T47D (cell line): Measurements from ENCODE around the gene NPIPB6.
A peak's percentile ranks its signal among the peaks of the same experiment; 100 is the strongest.
"Not testable (repeated sequence)": the region's sequence is repeated elsewhere in the genome, so short reads cannot be mapped to it uniquely, and the experiment has no call there.

Source experiments
- DNase-seq, 2 experiments: peaks; one replicate each; pipeline versions ENCODE4 v3.0.0 to v3.0.0-alpha.2; 2011 to 2012; ENCODE audit warnings: low read depth in 1 of 2, low spot score in 1 of 2
- JUND ChIP-seq: IDR thresholded peaks from 2 replicates; pipeline ENCODE4 v1.6.1; 2012; ENCODE audit warnings: low read depth
- in situ Hi-C: cut with HindIII; loops from 2 replicates; pipeline ENCODE4 v1.10.0; 2016; ENCODE audit warnings: low sequenced_read_pairs, low pct_unique_long_range_greater_than_20kb

The NPIPB6 gene

DNA sequence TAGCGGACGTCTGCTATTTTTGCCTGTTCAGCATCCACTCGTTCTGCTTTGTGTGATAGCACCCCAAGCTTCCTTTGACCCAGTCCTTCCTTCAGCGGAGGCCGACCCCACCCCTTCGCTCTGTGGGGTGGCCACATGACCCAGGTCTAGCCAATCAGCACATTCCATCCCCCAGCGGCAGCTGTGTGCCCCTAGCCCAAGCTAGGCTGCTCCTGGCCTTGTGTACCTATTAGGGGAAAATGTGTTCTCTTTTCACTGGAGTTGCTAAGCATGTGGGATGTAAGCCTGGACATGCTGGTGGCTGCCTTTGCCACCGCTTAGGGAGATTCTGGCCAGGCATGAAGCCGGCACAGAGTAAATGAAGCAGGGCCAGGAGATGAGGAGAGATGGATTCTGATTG is 33.1 kb downstream of the NPIPB6 start:
- DNase-seq, in situ Hi-C loops: not testable (repeated sequence)

DNA sequence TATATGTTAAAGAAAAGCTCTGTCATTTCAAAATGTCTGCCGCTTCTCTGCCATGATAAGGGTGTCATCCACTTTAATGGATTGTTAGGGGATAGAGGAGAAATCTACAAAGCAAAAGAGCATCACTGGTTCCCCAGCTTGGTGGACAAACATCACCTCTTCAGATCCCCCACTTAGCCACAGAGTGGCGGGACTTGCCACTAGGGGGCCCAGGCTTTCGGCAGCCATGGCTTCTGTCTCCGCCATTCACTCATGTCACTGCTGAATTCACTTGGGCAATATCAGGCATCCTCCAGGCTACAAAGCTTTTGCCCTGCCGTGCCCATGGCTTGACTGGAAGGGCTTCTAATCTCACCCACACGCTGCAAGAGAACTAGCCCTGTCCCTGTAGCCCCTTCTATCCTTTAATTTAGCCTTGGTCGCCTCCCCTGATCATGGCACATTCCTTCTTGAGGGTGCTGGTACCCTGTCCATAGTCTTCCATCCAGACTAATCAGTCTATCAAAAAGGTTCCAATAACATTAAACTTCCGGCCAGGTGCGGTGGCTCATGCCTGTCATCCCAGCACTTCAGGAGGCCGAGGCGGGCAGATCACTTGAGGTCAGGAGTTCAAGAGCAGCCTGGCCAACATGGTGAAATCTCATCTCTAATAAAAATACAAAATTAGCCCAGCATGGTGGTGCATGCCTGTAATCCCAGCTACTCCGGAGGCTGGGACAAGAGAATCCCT is 36.3 kb downstream of the NPIPB6 start:
- DNase-seq = peak in 1 of 2 experiments; percentile 51
- no peak for TF ChIP-seq JUND
- in situ Hi-C loops = no loop called here

DNA sequence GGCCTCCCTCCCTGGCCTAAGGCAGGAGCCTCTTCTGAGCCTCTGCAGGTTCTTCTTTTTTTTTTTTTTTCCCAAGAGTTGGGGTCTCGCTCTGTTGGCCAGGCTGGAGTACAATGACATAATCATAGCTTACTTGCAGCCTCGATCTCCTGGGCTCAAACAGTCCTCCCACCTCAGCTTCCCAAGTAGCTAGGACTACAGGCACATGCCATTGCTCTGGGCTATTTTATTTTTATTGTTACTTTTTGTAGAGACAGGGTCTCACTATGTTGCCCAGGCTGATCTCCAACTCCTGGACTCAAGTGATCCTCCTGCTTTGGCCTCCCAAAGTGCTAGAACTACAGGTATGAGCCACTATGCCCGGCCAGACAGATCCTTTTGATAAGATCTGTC is 38.4 kb downstream of the NPIPB6 start:
- in situ Hi-C loops = no loop called here
- TF ChIP-seq JUND = no peak
- no peak for DNase-seq

DNA sequence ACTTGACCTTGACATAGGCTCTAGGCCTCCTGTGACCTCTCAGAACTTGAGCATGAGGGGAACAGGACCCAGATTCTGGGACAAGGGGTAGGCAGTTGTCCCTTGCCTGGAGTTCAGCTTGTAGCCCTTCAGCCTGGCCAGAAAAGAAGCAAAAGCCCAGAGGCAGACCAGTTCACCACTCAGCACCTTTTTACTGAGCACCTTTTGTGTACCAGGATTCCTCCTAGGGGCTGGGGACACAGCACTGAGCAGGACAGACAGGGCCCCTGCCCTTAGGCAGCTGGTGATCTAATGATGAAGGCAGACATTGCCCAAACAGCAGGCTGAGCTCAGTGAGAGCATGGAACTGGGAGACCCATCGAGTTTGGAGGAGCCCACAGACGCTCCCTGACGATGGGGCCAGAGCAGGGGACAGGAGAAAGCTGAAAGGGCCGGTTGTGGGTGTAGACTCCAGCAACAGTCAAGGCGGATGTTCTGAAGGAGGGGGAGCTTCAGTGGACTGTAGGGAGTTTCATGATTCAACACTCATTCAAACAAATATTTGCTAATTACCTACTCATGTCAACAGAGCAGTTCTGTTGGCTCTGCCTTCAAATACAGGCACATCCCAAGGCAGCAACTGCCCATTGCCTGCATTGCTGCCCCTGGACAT is 38.9 kb downstream of the NPIPB6 start:
- in situ Hi-C loops = no loop called here
- TF ChIP-seq JUND = no peak
- DNase-seq = peak; percentile 66 to 88

DNA sequence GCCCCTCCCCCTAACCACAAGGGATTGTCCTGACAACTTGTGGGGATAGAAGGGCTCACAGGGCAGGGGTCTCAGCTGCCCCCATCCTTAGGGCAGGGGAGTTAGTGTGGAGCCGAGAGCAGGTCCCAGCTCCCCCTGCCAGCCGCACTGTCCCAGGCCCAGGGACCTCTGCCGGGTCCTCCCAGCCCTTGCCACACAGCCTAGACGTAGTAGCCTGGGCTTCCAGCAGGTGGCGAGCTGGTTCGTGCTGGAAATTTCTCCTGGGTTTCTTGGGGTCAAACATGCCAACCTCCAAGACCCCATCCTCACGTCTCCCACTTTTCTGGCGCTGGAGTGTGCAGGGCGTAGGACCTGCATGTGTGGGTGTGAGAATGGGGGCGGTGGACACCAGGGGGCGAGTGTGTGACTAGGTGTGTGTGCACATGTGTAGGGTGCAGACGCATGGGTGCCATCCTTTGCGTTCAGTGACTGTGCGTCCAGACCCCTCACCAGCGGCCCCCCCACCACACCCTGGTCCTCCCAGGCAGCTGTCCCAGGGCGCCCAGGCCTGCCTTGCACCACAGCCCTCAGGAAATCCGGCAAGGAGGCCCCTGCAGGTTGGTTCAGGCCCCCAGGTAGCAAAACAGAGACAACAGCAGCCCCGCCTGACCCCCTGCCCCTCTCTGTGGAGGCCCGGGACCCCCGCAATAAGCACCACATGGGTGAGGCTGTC is 41.5 kb downstream of the NPIPB6 start:
- in situ Hi-C loops = no loop called here
- peak; percentile 45 to 64 for DNase-seq
- no peak for TF ChIP-seq JUND

DNA sequence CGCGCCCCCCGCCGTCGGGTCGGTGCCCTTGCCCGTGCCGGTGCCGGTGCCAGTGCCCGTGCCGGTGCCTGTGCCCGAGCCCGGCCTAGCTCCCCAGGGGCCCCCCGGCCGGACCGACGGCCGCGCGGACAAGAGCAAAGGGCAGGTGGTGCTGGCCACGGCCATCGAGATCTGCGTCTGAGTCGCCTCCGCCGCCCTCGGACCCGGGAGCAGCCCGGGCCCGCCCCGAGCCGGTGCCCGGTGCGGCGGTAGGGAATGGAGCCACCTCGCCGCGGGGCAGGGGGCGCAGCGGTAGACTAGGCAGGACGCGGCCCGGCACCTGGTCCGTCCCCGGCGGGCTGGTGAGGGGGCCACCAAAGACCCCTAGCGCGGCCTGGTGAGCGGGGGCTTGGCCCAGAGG is 42.6 kb downstream of the NPIPB6 start:
- TF ChIP-seq JUND = no peak
- no peak for DNase-seq
- in situ Hi-C loops = no loop called here

DNA sequence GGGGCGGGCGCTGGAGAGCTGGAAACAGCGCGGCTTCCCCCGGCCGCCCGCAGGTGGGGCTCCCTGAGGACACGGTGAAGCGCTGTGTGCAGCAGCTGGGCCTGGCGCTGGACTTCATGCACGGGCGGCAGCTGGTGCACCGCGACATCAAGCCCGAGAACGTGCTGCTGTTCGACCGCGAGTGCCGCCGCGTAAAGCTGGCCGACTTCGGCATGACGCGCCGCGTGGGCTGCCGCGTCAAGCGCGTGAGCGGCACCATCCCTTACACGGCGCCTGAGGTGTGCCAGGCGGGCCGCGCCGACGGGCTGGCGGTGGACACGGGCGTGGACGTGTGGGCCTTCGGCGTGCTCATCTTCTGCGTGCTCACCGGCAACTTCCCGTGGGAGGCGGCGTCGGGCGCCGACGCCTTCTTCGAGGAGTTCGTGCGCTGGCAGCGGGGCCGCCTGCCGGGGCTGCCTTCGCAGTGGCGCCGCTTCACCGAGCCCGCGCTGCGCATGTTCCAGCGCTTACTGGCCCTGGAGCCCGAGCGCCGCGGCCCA is 43.2 kb downstream of the NPIPB6 start:
- no peak for DNase-seq
- in situ Hi-C loops = no loop called here
- no peak for TF ChIP-seq JUND

GRCh38 chr16:28319476-28320022 is 43.8 kb downstream of the NPIPB6 start:
- TF ChIP-seq JUND = no peak
- no peak for DNase-seq
- in situ Hi-C loops = no loop called here

GRCh38 chr16:28318042-28318744 is 45.1 kb downstream of the NPIPB6 start:
- no peak for DNase-seq
- in situ Hi-C loops = no loop called here
- TF ChIP-seq JUND = no peak

- peak; percentile 60 to 63 for DNase-seq
- no peak for TF ChIP-seq JUND
- in situ Hi-C loops = no loop called here
Measured at GRCh38 chr16:28317040-28317880, 46.0 kb downstream of the NPIPB6 start.

DNA sequence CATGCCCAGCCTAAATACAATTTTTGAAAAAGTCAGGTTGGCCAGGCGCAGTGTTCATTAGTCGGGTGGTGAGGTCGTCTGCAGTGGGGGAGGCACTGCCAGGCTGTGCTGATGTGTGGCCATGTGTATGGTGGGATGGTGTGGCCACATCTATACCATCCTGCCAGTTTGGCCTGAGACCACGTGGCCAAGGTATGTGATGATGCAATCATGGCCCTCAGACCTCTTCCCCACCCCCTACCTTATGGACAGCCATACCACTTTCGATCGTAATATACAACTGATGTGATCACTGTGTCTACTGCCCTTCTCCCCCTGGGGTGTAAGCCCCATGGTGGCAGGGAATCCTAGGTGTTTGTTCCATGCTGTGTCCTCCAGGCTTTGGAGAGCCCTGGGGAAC is 47.3 kb downstream of the NPIPB6 start:
- no peak for TF ChIP-seq JUND
- DNase-seq = no peak
- in situ Hi-C loops = no loop called here
